GM21515 (cell line): ENCODE data around the gene SPATA25.
"Not testable (repeated sequence)": the region's sequence is repeated elsewhere in the genome, so short reads cannot be mapped to it uniquely, and the experiment has no call there.

ENCODE experiments used
- ATAC-seq: cut with Tn5 transposase; IDR thresholded peaks from one replicate; pipeline ENCODE4 v1.9.1; 2021; ENCODE audit not compliant: unreplicated experiment

SPATA25 gene, protein sequence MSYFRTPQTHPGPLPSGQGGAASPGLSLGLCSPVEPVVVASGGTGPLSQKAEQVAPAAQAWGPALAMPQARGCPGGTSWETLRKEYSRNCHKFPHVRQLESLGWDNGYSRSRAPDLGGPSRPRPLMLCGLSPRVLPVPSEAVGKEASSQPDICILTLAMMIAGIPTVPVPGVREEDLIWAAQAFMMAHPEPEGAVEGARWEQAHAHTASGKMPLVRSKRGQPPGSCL

DNA sequence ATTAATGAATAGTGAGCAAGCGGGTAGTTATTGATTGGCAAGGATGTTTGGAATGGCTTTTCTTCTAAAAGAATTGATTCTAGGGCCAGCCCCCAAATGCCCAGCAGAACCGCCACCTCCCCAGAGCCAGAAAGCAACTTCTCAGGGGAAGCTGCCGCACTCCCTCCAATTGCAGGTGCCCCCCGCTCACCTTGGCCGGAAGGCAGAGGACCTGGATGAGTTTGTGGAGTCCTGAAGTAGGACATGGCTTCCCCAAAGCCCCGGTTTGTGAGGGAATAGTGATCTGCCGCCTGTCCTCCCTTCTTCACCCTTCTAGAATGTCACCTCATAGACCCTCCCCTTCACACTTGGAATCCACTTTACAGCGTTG, at the start of gene SPATA25:
TSS of gene SPATA25 (minus strand) at position 277 of the 370 bp plus-strand sequence. CDS start at position 245, 32 bp downstream.
- ATAC-seq = no peak

DNA sequence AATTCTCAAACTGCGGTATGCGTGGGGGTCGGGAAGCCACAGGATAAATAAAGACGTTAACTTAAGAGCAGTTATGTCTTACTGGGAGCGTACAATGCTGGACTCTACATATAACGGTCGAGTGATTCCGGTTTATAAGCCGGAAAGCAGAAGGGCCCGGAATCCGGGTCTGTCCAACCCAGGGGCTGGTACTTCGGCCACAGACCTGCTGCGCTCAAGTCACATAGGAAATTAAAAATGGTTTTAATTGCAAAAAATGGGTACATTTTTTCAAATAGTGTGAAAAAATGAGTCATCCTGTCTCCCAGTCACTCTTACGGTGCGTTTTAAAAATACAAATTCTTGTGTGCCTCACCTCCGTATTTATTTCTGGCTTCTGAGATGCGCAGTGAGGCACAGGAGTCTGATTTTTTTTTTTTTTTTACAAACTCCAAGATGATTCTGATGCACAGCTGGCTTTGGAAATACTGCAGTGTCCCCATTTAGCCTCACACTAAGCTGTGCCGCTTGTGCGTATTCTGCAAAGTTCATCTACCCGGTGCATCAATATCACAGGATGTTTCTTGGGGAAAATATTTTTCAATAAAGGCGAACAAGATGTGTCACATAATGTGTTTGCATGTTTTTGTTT, 48.1 kb upstream of the SPATA25 start:
- peak; percentile 23 for ATAC-seq

DNA sequence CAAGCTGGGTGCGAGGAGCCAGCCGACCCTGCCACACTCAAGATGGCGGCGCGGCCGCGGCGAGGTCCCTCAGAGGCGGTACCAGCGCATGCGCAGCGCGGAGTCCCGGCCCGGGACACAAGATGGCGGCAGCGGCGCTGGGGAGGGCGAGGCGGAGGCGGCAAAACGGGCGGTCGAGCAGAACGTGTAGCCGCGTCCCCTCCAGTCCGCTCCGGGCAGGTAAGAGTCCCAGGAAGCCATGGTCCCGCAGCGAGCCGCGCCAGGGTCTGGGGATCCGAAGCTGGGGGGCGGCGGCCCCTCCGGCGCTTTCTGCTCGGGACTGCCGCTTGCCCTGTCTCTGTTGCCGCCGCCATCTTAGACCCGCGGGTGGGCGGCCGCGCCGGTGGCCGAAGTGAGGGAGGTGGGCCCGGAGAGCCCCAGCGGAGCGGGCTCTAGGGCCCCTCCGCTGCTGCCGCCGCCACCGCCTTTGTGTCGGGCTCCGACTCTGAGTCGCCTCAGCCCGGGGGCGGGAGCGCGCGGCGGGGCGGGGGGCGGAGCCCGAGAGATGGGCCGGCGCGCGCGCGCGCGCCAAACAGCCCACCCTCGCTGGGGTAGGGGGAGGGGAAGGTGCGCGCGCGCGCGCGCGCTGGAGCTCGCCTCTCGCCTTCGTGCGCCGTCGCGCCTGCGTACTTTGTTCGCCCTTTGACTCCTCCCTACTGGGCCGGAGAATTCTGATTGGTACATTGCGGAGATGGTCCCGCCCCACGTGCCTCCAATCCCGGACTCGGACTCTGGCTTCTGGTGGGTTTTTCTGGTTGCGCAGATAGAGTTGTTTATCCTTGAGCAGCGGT, 47.4 kb upstream of the SPATA25 start, which contains the start of gene PCIF1:
TSS of gene PCIF1 (plus strand) at position 98 of the 830 bp plus-strand sequence. CDS start 4,317 bp downstream, outside the sequence.
- ATAC-seq = peak; percentile 67

DNA sequence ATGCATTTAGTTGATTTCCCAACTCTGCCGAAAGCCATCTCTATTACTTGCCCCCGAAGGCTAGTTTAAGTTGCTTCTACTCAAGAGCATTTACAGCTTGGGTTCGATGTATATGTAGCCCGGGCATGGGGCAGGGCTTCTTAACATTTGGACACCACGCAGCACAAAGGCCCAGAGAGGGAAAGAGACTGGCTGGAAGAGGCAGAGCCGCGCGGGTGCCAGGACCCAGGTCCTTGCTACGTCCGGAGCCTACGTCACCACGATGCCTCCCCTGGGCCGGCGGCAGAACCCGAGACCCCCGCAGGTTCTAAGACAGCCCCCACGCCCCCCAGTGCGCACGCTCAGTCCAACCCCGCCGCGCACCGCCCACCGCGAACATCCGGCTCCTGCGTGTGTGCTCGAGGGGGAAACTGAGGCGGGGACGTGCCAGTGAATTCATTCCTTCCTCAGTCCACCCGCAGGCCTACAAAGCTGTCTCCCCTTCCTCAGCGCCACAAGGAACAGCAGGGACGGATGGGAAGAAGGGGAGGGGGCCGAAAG, 46.7 kb upstream of the SPATA25 start:
- peak; percentile 13 for ATAC-seq

DNA sequence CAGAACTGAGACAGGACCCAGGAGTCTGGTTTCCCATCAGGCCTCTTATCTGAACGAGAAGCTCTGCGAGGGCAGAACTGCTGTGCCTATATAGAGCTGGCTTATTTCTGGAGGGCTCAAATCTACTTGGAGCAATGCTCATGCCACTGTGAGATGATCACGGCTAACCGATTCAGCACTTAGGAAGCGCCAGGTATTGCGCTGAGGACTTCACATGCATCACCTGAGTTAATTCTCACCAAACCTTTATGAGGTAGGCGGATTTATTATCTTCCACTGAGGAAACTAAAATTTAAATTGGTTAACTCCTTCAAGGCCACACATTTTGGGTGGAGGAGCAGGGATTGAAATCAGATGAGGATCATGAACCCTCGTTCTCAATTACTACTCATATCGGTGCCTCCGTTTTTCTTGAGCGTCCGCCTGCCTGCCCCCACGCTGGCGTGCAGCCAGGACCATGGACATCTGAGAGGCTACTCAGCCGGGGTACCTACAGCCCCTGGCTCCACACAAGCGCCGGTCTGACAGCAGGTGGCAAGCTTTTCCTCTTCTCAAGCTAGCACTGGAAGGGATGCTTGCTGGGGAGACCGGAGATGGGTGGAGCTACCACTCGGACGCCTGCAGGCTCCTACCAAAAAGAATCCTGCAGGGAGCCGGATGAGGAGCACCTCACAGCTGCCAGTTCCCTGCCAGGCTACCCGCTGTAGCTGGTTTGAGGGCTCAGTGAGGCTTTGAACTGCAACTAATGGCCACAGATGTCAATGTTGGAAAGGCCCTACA, 46.0 kb upstream of the SPATA25 start:
- no peak for ATAC-seq

DNA sequence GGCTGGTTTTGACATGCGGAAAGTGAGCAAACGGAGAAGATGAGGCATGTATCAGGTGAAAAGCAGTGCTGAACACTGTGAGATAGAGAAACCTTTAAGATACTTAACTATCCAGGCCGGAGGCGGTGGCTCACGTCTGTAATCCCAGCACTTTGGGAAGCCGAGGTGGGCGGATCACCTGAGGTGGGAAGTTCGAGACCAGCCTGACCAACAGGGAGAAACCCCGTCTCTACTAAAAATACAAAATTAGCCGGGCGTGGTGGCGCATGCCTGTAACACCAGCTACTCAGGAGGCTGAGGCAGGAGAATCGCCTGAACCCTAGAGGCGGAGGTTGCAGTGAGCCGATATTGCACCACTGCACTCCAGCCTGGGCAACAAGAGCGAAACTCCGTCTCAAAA, 44.3 kb upstream of the SPATA25 start:
- not testable (repeated sequence) for ATAC-seq

DNA sequence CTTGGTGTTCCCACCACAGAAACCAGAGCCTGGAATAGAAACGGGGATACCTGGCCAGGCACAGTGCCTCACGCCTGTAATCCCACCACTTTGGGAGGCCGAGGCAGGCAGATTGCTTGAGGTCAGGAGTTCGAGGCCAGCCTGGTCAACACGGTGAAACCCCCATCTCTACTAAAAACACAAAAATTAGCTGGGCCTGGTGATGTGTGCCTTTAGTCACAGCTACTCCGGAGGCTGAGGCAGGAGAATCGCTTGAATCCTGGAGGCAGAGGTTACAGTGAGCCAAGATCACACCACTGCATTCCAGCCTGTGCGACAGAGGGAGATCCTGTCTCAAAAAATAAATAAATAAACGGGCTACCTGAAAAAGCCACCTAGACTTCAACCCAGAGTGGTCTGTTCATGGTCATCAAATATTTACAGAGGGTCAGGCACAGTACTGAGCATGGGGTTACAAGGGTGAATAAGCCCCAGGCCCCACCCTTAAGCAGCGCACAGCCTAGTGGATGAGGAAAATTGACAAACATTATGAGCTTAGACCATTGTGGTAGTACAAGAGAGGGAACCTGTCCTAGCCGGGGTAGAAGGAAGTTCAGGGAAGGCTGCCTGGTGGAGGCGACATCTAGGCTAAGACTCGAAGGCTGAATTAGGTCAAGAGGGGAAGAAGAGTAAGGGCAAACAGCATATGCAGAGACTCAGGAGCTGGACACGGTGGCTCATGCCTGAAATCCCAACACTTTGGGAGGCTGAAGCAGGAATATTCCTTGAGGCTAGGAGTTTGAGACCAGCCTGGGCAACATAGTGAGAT, 39.9 kb upstream of the SPATA25 start:
- ATAC-seq = no peak

DNA sequence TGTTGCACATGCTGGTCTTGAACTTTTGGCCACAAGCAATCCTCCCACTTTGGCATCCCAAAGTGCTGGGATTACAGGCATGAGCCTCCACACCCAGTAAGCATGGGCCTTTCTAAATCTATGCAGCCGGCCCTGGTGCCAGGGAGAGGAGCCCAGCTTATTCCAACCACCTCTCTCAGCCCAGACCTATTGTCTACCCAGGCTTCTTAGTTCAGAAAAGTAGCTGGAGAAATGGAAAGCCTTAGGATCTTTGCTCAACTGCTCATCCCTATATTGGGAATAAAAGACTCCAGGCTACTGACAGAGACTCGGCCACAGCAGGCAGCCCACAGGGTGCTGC, 39.3 kb upstream of the SPATA25 start:
- no peak for ATAC-seq

DNA sequence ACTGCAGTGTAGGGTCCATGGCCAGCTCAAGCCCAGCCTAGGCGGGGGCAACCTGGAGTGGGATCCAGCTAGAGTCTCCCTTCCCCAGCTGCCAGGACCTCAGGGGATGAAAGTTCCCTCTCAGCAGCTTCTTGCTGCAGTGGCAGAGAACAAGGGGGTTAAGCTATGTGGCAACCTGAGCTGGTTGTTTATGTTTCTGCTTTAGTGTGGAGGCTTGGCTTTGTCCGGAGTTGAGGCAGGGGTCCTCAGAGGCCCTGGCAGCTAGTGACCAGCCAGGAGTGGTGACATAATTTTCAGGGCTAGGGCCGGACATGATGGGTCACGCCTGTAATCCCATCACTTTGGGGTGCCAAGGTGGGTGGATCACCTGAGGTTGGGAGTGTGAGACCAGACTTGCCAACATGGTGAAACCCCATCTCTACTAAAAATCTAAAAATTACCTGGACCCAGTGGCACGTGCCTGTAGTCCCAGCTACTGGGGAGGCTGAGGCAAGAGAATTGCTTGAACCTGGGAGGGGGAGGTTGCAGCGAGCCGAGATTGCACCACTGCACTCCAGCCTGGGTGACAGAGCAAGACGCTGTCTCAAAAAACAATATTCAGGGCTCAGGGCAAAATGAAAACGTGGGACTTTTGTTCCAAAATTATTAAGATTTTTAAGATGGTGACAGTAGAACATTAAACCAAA, 38.5 kb upstream of the SPATA25 start:
- no peak for ATAC-seq

DNA sequence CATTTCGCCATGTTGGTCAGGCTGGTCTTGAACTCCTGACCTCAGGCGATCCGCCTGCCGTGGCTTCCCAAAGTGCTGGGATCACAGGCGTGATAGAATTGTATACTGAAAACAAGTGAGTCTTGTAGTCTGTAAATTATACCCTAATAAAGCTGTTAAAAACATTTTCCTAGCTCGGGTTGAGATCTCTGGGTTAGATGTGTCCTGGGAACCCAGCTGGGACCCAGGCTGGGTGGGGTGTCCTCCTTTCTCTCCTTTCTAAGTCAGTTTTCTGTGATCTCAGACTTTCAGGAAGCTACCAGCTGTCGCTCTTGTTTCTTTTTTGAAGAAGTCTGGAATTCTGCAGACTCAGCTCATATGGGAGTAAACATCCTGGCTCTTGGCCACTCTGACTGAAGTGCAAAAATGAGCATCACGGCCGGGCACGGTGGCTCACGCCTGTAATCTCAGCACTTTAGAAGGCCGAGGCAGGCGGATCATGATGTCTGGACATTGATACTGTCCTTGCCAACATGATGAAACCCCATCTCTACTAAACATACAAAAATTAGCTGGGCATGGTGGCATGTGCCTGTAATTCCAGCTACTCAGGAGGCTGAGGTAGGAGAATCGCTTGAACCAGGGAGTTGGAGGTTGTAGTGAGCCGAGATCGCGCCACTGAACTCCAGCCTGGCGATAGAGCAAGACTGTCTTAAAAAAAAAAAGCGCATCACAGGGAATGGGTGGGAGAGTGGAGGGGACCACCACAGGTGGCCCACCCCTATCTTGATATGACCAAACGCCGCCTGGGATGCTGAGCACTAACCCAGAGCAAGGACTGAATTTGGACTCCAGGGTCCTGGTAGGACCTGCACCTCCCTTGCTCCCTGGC, 37.2 kb upstream of the SPATA25 start:
- no peak for ATAC-seq

DNA sequence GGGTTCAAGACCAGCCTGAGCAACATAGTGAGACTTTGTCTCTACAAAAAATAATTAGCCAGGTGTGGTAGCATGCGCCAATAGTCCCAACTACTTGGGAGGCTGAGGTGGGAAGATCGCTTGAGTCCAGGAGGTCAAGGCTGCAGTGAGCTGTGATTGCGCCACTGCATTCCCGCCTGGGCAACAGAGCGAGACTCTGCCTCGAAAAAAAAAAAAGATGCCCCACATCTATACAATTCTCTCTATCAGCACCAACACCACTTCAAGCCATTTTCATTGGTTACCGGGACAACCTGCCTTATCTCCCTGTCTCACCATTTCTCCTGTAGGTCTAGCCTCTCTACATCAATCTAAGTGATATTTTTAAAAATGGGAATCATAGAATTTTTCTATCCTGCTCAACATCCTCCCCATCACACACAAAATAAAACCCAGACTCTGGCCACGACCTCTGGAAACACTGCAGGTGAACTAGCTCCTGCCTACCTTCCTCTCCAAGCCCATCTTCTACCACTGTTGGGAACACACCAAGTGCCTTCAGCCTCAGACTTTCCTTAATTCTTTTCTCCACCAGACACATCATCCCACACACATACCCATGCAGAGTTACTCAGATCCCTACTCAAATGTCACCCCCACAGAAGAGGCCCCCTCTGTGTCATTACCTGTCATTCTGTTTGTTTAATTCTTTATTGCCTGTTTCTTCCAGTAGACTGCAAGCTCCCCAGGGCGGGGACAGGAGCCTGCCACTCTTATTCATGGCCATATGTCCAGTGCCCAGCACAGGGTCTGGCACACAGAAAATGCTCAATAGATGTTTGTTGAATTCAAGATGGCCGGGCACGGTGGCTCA, 34.1 kb upstream of the SPATA25 start:
- no peak for ATAC-seq

DNA sequence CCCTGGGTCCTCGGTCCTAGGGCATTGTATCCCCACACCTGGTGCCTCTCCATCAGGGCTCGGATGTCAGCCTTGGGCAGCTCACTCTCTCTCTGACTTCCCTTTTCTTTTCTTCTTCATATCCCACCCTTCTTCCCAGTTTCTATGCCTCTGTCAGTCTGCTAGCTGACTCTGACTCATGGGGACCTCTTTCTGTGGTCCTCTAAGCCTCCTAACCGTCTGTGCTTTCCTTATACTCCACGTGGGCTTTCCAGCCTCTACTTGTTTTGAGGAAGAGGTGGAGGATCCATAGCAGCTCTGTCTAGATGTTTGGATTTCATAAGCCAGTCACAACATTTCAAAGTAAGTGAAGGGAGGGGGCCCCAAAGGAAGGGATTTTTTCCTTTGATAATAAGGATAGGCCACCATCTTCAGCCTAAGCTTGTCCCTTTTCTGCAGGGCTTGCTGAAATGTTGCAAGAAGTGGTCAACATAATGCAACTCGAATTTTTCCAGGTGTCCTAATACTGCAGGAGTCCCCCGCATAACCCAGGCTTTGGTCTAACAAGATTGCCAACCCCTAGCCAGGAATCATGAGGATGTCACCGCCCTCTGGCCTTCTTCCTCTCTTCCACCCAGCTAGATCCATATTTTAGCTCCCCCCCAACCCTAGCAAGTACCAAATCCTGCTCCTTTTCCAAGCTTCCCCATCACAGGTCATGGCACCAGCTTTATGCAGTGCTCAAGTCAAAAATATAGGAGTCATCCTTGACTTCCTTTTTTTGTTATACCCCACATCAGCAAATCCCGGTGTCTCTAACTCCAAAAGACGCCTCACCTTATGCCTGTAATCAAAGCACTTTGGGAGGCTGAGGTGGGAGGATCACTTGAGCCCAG, 33.3 kb upstream of the SPATA25 start:
- no peak for ATAC-seq

DNA sequence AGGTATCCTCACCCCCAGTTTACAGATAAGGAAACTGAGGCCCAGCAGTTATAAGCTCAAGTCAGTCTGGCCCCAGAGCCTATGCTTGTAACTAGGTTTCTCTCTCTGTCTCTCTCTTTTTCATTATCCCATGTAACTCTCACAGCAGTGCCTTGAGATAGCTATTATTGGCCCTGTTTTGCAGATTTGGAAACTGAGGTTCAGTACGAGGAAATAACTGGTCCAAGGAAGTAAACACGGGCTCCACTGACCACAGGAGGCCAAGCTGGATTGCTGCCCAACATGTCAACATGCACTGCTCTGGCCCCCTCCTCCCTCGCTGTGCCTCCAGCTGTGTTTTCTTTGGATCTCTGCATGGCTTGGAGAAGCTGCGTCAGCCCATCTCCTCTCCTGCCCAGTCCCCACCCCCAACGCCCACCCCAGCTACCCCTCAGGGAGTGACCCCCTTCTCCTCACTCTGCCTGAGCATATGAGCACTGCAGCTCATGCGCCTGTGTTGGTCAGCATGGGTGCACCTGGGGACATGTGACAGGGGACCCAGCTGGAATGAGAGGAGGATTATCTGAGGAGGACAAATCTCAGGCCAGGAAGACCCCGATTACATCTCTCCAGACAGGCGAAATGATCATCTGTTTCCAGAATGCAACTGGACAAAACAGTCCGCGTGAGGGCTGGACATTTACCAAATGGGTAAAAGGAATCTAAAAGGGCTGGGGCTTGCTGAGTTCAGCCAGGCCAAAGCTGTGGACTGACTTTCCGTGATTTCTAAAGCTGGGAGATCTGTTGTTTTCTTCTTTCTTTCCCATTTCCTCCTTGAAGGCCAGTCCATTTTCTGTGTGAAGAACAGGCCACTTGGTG, 32.3 kb upstream of the SPATA25 start:
- ATAC-seq = no peak

DNA sequence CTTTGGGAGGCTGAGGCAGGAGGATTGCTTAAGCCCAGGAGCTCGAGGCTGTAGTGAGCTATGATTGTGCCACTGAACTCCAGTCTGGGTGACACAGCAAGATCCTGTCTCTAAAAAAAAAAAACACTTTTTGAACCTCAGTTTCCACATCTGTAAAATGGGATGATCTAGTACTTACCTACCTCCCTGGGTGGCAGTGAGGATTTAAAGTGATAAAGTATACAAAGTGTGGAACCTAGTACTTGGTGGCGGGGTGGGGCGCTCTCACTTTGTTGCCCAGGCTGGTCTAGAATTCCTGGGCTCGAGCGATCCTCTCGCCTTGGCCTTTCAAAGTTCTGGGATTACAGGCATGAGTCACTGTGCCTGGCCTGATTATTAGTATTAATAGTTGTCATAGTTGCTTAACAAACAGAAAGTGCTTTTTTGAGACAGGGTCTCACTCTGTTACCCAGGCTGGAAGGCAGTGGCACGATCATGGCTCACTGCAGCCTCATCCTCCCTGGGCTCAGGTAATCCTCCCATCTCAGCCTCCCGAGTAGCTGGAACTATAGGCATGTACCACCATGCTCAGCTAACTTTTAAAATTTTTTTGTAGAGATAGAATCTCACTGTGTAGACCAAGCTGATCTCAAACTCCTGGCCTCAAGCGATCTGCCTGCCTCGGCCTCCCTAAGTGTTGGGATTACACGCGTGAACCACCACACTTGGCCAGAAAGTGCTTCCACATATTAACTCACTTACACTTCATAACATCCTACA, 31.5 kb upstream of the SPATA25 start:
- ATAC-seq = no peak

DNA sequence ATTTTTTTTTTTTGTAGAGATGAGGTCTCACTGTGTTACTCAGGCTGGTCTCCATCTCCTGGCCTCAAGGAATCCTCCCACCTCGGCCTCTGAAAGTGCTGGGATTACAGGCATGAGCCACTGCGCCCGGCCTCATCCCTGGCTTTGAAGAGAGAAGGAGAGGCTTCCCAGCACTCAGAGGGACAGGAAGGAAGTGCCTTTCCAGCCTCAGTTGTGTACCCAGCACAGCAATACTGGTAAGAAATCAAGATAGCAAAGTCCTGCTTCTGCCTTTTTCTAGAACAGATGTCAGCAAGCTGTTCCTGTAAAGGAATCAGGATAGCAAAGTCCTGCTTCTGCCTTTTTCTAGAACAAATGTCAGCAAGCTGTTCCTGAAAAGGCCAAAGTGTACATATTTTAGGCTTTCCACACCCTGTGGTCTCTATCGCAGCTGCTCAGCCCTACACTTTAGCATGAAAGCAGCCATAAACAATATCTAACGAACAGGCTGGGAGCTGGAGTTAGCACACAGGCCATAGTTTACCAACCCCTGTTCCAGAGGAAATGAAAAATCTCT, 30.8 kb upstream of the SPATA25 start:
- no peak for ATAC-seq
